ENCODE results near the gene CTXN2.

DNA sequence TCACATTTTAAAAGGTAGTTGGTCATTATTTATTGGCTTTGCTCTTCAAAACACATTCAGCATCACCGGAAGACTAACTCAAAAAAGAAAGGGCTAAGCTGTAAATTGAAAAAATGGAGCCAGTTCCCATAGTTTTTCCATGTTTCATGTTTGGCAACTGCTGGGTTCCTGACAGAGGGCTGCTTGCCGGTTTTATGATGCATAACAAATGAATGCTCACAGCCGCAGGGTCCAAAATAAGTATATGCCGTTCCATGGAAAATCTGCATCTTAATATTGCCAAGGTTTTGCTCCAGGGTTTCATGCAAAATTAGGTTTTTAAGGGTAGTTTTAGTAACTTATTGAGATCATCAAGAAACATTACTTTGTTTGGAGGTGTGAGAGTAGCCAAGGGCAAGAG lies 30.4 kb downstream of the CTXN2 start:
- TF ChIP-seq, protein P1, sequence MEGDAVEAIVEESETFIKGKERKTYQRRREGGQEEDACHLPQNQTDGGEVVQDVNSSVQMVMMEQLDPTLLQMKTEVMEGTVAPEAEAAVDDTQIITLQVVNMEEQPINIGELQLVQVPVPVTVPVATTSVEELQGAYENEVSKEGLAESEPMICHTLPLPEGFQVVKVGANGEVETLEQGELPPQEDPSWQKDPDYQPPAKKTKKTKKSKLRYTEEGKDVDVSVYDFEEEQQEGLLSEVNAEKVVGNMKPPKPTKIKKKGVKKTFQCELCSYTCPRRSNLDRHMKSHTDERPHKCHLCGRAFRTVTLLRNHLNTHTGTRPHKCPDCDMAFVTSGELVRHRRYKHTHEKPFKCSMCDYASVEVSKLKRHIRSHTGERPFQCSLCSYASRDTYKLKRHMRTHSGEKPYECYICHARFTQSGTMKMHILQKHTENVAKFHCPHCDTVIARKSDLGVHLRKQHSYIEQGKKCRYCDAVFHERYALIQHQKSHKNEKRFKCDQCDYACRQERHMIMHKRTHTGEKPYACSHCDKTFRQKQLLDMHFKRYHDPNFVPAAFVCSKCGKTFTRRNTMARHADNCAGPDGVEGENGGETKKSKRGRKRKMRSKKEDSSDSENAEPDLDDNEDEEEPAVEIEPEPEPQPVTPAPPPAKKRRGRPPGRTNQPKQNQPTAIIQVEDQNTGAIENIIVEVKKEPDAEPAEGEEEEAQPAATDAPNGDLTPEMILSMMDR (IDR thresholded peaks at IDR 0.05) = no peak
- TF ChIP-seq TEAD4 (CRISPR knock-in tag; IDR thresholded peaks at IDR 0.05) (no peak), MXD4 (CRISPR knock-in tag; IDR thresholded peaks at IDR 0.05; ENCODE audit: borderline replicate concordance) (no peak), JUN (CRISPR knock-in tag; IDR thresholded peaks at IDR 0.05) (no peak)
